KOPT-K1 (cell line): ENCODE measurements around the gene MAP2K1.
"Not testable (repeated sequence)": the region's sequence is repeated elsewhere in the genome, so short reads cannot be mapped to it uniquely, and the experiment has no call there.

Experiments
- H3K27ac ChIP-seq: fragments of 200-600 bp; sonication (generic); 2 replicates; pipeline ENCODE4 v1.5.1; 2016; ENCODE audit warnings: antibody characterized with exemption, mild to moderate bottlenecking, low read depth, low read length; ENCODE audit not compliant: poor library complexity, severe bottlenecking
- H3K36me3 ChIP-seq: fragments of 200-600 bp; sonication (generic); 2 replicates; pipeline ENCODE4 v1.5.1; 2017; ENCODE audit warnings: antibody characterized with exemption, mild to moderate bottlenecking, low read length, moderate library complexity; ENCODE audit not compliant: insufficient read depth
- H3K9me3 ChIP-seq: fragments of 200-600 bp; sonication (generic); 2 replicates; pipeline ENCODE4 v1.5.1; 2017; ENCODE audit warnings: antibody characterized with exemption, low read length, mild to moderate bottlenecking; ENCODE audit not compliant: insufficient read depth, poor library complexity, severe bottlenecking

MAP2K1 gene

DNA sequence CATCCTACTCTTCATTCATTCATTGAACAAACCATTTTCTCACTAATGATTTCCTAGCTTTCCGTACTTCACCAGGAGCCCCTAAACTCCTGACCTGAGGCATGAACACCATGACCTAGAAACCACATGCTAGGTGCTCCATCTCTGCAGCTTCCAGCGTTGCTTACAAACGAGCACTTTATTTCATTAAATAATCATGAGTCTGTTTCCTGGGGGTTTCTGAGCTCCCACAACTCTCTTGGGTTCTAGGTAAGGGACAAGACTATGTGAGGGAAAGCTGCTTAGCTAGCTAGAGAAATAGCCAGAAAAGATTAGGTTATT is 1.3 kb downstream of the MAP2K1 start:
- peak overlapping the region; percentile 61 for H3K27ac ChIP-seq
- no peaks in the 10 kb centered on the region; the same call in 1 of the 2 replicates for H3K36me3 ChIP-seq
- no peaks in the 10 kb centered on the region for H3K9me3 ChIP-seq

DNA sequence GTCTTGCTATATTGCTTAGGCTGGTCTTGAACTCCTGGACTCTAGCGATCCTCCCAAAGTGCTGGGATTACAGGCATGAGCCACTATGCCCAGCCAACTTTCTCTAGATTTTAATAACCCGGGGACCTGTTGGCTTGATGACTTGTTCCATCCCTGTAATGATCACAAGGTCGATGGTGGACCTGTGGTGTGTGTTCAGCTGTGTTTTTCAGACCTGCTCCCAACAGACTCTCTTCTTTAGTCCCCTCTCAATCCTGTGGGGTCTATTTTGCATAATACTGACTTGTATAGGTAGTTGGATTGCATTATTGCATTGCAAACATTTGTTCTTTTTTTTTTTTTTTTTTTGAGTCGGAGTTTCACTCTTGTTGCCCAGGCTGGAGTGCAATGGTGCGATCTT is 1.9 kb downstream of the MAP2K1 start:
- H3K27ac ChIP-seq = no peak overlapping the region
- H3K36me3 ChIP-seq = no peaks in the 10 kb centered on the region; the same call in 1 of the 2 replicates
- H3K9me3 ChIP-seq = no peaks in the 10 kb centered on the region

- Histone ChIP-seq H3K27ac (no peak overlapping the region), H3K9me3 (no peaks in the 10 kb centered on the region), H3K36me3 (no peaks in the 10 kb centered on the region; the same call in 1 of the 2 replicates)
These were observed 2.6 kb downstream of the MAP2K1 start for GRCh38 chr15:66389098-66389858.

DNA sequence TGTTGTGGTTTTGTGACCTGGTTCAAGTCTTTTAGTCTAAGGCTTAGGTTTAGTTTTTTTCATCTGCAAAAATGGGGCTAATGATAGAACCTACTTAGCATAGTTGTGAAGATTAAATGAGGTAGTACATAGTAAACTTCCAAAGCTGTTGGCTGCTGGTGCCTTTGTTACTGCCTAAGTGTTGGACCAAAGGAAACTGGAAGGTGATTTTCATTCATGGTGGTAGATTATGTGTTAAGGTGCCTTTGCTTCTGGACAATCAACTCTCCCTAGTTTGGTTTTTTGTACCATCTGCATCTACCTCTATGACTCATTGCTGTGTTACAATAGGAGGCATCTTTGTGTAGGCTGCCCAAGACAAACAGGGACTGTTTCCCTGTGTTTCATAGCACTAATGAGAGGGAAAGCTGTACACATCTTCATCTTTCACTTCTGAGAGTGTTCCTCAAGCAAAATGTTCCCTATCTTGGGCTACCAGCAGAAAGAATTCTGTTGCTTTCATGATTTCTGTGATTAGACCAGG is 3.2 kb downstream of the MAP2K1 start:
- Histone ChIP-seq H3K36me3 (no peaks in the 10 kb centered on the region; the same call in 1 of the 2 replicates), H3K27ac (peak overlapping the region; percentile 21), H3K9me3 (no peaks in the 10 kb centered on the region)

GRCh38 chr15:66390678-66391077 is 4.0 kb downstream of the MAP2K1 start:
- peaks cover 4% of the 10 kb centered on the region for H3K36me3 ChIP-seq
- no peaks in the 10 kb centered on the region for H3K9me3 ChIP-seq
- peak overlapping the region; percentile 21 for H3K27ac ChIP-seq

- H3K36me3 ChIP-seq = peaks cover 11% of the 10 kb centered on the region
- not testable (repeated sequence) for H3K9me3 ChIP-seq, H3K27ac ChIP-seq
These were observed 6.3 kb downstream of the MAP2K1 start for GRCh38 chr15:66393037-66393436.

DNA sequence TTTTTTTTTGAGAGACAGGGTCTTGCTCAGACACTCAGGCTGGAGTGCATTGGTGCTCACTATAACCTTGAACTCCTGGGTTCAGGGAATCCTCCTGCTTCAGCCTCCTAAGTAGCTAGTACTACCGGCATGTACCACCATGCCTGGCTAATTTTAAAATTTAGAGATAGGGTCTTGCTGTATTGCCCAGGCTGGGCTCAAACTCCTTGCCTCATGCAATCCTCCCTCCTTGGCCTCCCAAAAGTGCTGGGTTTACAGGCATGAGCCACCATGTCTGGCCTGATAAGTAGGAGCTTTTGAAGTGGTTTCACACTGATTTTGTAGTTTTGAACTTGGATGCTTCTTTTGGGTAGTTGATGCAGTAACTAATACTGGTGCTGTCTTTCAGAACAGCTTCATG is 7.8 kb downstream of the MAP2K1 start:
- peaks cover 11% of the 10 kb centered on the region for H3K36me3 ChIP-seq
- H3K9me3 ChIP-seq = no peaks in the 10 kb centered on the region
- no peak overlapping the region for H3K27ac ChIP-seq

DNA sequence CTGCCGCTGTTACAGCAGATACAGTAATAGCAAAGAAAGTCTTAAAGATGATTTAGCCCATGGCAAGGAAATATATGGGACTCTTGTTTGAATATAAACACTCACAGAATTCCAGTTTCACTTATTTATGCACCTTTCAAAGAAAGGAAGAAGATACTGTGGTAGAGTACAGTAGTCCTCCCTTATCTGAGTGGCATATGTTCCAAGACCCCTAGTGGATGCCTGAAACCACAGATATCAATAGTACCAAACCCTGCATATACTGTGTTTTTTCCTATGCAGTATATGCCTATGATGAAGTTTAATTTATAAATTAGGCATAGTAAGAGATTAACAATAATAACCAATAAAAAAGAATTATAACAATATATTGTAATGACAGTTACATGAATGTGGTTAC is 8.2 kb downstream of the MAP2K1 start:
- Histone ChIP-seq H3K9me3 (no peaks in the 10 kb centered on the region), H3K27ac (no peak overlapping the region), H3K36me3 (peaks cover 11% of the 10 kb centered on the region)

- Histone ChIP-seq H3K27ac (no peak overlapping the region), H3K36me3 (peaks cover 11% of the 10 kb centered on the region; the same call in 1 of the 2 replicates), H3K9me3 (no peaks in the 10 kb centered on the region)
These were observed 12.6 kb downstream of the MAP2K1 start for GRCh38 chr15:66399276-66399675.

DNA sequence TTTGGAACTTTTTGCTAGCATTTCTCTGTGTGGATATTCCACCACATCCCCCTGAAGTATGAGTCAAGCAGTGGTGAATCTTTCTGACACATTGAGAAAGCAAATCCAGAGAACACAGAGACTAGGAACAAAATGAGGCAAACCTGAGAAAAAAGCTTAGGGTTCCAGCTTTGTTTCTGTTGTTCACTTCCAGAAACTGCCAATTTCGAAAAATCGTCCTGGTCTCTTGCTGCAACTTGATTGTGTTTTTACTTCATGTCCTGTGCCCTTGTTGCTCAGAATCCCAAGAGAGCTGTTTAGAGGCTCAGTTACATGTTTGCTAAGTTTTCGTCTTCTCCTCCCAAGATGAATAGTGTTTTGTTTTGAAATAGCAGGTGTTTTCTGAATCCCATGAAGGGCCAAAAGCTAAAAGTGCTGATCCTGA is 13.7 kb downstream of the MAP2K1 start:
- Histone ChIP-seq H3K36me3 (peaks cover 11% of the 10 kb centered on the region; the same call in 1 of the 2 replicates), H3K9me3 (no peaks in the 10 kb centered on the region), H3K27ac (peak overlapping the region; percentile 36)

- no peaks in the 10 kb centered on the region for H3K9me3 ChIP-seq
- peak overlapping the region; percentile 65 for H3K27ac ChIP-seq
- H3K36me3 ChIP-seq = peaks cover under 1% of the 10 kb centered on the region; the same call in 1 of the 2 replicates
These were observed 14.7 kb downstream of the MAP2K1 start for GRCh38 chr15:66401130-66402021.

DNA sequence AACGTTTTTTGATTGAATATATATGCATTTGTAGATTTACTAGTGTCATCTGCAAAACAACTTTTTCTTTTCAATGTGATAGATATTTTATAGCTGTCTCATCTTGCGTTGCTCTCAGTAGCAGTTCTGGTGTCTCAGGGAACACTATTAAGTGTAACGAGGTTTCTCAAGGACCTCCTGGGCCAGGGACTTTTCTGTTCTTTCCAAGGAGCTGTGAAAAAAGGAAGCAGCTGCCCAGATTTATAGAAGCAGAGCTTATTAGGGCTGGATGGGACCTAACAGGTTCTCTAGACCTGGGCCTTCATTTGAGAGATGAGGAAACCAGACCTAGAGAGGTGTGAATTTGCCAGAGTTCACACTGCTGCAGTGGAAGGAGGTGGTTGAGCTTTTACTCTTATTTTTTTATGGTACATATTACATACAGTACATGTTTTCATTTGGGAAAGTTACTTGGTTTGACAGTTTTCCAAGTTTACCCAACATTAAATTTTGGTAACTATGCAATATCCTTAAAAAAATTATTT is 16.1 kb downstream of the MAP2K1 start:
- Histone ChIP-seq H3K36me3 (no peaks in the 10 kb centered on the region; the same call in 1 of the 2 replicates), H3K27ac (peak overlapping the region; percentile 65), H3K9me3 (no peaks in the 10 kb centered on the region)

- H3K36me3 ChIP-seq = no peaks in the 10 kb centered on the region; the same call in 1 of the 2 replicates
- peak overlapping the region; percentile 65 for H3K27ac ChIP-seq
- H3K9me3 ChIP-seq = no peaks in the 10 kb centered on the region
These were observed 16.6 kb downstream of the MAP2K1 start for GRCh38 chr15:66403323-66403722.

- H3K9me3 ChIP-seq = no peaks in the 10 kb centered on the region
- peak overlapping the region; percentile 30 for H3K27ac ChIP-seq
- H3K36me3 ChIP-seq = no peaks in the 10 kb centered on the region
These were observed 17.4 kb downstream of the MAP2K1 start for GRCh38 chr15:66404122-66404521.

DNA sequence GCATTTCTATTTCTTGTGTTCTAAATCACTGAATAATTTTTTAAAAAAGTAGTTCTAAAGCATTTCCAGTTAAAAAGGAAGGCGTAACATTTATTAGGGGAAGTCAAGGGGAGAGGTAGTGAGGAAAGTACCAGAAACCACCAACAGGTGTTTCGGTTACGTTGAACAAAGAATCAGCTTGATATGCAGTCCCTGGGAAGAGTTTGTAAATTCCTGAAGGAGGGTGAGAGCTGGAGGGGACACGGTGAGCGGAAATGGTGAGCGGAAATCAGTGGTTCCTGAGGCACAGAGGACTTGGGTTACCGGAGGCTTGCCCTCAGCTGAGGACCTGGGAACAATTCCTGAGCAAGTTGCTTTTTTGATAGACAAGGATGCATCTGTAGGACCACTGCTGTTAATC is 17.8 kb downstream of the MAP2K1 start:
- H3K9me3 ChIP-seq = no peaks in the 10 kb centered on the region
- H3K27ac ChIP-seq = peak overlapping the region; percentile 48
- no peaks in the 10 kb centered on the region for H3K36me3 ChIP-seq
